ENCODE measurements around the gene UVRAG.

The UVRAG gene

DNA sequence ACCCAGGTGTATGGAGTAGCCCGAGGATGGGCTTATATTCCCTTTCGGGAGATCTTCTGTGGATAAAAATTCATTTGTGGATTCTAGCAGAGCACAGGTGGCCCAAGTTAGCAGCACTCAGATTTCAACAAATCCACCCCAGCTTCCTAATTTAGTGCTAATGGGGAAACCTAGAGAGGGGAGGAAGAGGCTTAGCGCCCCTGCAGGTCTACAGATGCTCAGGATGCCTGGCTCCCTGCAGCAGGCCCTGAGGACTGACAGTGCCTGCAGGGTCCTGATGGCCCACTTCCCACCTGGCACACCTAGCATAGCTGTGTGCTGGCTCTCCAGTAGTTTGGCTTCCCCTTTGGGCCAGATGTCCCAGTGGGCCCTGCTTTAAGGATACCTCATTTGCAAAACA is 40.0 kb upstream of the UVRAG start:
- no peaks in the 10 kb centered on the region for H4K20me1 ChIP-seq (ENCODE audit: insufficient read depth, low read length)
- DNase-seq = no peak
- H3K9me2 ChIP-seq (replicated peaks; ENCODE audit: insufficient read depth, low read length) = no peaks in the 10 kb centered on the region
- no peak overlapping the region for H3K4me3 ChIP-seq (ENCODE audit: low read length)
- no peak overlapping the region for H3K27ac ChIP-seq (ENCODE audit: low read length)
- no peaks in the 10 kb centered on the region for H3K9me3 ChIP-seq (replicated peaks; ENCODE audit: insufficient read depth, low read length)
- H3K79me2 ChIP-seq (ENCODE audit: low read length) = no peaks in the 10 kb centered on the region; the same call in 1 of the 2 replicates
- TF ChIP-seq EZH2 (optimal IDR thresholded peaks at IDR 0.05; ENCODE audit: low read depth, low read length) (no peak), EZH2phosphoT487 (IDR thresholded peaks at IDR 0.05; ENCODE audit: low read length) (no peak), CTCF (IDR thresholded peaks at IDR 0.05; ENCODE audit: low read length) (no peak)
- H3F3A ChIP-seq (ENCODE audit: insufficient read depth, low read length) = no peaks in the 10 kb centered on the region
- peaks cover 12% of the 10 kb centered on the region for H3K4me1 ChIP-seq (ENCODE audit: low read length)
- H3K4me2 ChIP-seq (ENCODE audit: low read depth, low read length) = no peak overlapping the region
- H3K36me3 ChIP-seq (replicated peaks; ENCODE audit: insufficient read depth, low read length) = no peaks in the 10 kb centered on the region
- H3K27me3 ChIP-seq (replicated peaks; ENCODE audit: insufficient read depth, low read length) = no peaks in the 10 kb centered on the region
- no peak overlapping the region for H2AFZ ChIP-seq (ENCODE audit: low read length)
- H3K9ac ChIP-seq (ENCODE audit: low read length) = no peak overlapping the region

- no peak overlapping the region for H3K4me2 ChIP-seq (ENCODE audit: low read depth, low read length)
- H3K4me1 ChIP-seq (ENCODE audit: low read length) = peaks cover 12% of the 10 kb centered on the region
- DNase-seq = no peak
- no peaks in the 10 kb centered on the region for H3K9me2 ChIP-seq (replicated peaks; ENCODE audit: insufficient read depth, low read length)
- no peaks in the 10 kb centered on the region for H3F3A ChIP-seq (ENCODE audit: insufficient read depth, low read length)
- H3K9me3 ChIP-seq (replicated peaks; ENCODE audit: insufficient read depth, low read length) = no peaks in the 10 kb centered on the region
- H3K27me3 ChIP-seq (replicated peaks; ENCODE audit: insufficient read depth, low read length) = no peaks in the 10 kb centered on the region
- H3K36me3 ChIP-seq (replicated peaks; ENCODE audit: insufficient read depth, low read length) = no peaks in the 10 kb centered on the region
- no peak overlapping the region for H3K9ac ChIP-seq (ENCODE audit: low read length)
- H3K27ac ChIP-seq (ENCODE audit: low read length) = no peak overlapping the region
- no peak overlapping the region for H3K4me3 ChIP-seq (ENCODE audit: low read length)
- H2AFZ ChIP-seq (ENCODE audit: low read length) = no peak overlapping the region
- no peaks in the 10 kb centered on the region for H3K79me2 ChIP-seq (ENCODE audit: low read length)
- TF ChIP-seq EZH2phosphoT487 (IDR thresholded peaks at IDR 0.05; ENCODE audit: low read length) (no peak), CTCF (IDR thresholded peaks at IDR 0.05; ENCODE audit: low read length) (no peak), EZH2 (optimal IDR thresholded peaks at IDR 0.05; ENCODE audit: low read depth, low read length) (no peak)
- H4K20me1 ChIP-seq (ENCODE audit: insufficient read depth, low read length) = no peaks in the 10 kb centered on the region
These were observed 38.5 kb upstream of the UVRAG start for GRCh38 chr11:75776546-75776945.

GRCh38 chr11:75777461-75778110 is 37.4 kb upstream of the UVRAG start:
- Histone ChIP-seq H3K27me3 (replicated peaks; ENCODE audit: insufficient read depth, low read length) (no peaks in the 10 kb centered on the region), H3K9ac (ENCODE audit: low read length) (no peak overlapping the region), H4K20me1 (ENCODE audit: insufficient read depth, low read length) (no peaks in the 10 kb centered on the region), H3K4me3 (ENCODE audit: low read length) (no peak overlapping the region), H3K4me1 (ENCODE audit: low read length) (peaks cover 12% of the 10 kb centered on the region), H3K9me3 (replicated peaks; ENCODE audit: insufficient read depth, low read length) (no peaks in the 10 kb centered on the region), H3K79me2 (ENCODE audit: low read length) (no peaks in the 10 kb centered on the region), H2AFZ (ENCODE audit: low read length) (no peak overlapping the region), H3K9me2 (replicated peaks; ENCODE audit: insufficient read depth, low read length) (no peaks in the 10 kb centered on the region), H3F3A (ENCODE audit: insufficient read depth, low read length) (no peaks in the 10 kb centered on the region), H3K4me2 (ENCODE audit: low read depth, low read length) (no peak overlapping the region), H3K27ac (ENCODE audit: low read length) (no peak overlapping the region), H3K36me3 (replicated peaks; ENCODE audit: insufficient read depth, low read length) (no peaks in the 10 kb centered on the region)
- DNase-seq = no peak
- TF ChIP-seq EZH2phosphoT487 (IDR thresholded peaks at IDR 0.05; ENCODE audit: low read length) (no peak), CTCF (IDR thresholded peaks at IDR 0.05; ENCODE audit: low read length) (no peak), EZH2 (optimal IDR thresholded peaks at IDR 0.05; ENCODE audit: low read depth, low read length) (no peak)
